MG63 (cell line): ENCODE measurements around the gene FNBP1. TPM values are rescaled to one million over a fixed set of nuclear protein-coding genes. Genes with fewer than 3 reads are reported as not detected.

ENCODE experiments used
- DNase-seq: peaks from one replicate; pipeline ENCODE4 v3.0.0-alpha.2; 2020
- H3K27me3 ChIP-seq: fragments of 250-450 bp; sonication (Bioruptor Pico); 2 replicates; pipeline ENCODE4 v1.5.1; 2020; ENCODE audit warnings: mild to moderate bottlenecking, moderate library complexity
- H3K36me3 ChIP-seq: fragments of 250-450 bp; sonication (Bioruptor Pico); 2 replicates; pipeline ENCODE4 v1.5.1; 2020; ENCODE audit warnings: mild to moderate bottlenecking, moderate library complexity
- H3K4me3 ChIP-seq: fragments of 250-450 bp; sonication (Bioruptor Pico); 2 replicates; pipeline ENCODE4 v1.5.1; 2020; ENCODE audit warnings: mild to moderate bottlenecking, moderate library complexity
- H3K9me3 ChIP-seq: fragments of 250-450 bp; sonication (Bioruptor Pico); 2 replicates; pipeline ENCODE4 v1.5.1; 2020; ENCODE audit warnings: mild to moderate bottlenecking, moderate library complexity
- total RNA-seq: library from RNA; depleted of rRNA; stranded (reverse); fragments of >200 nt; shearing (Covaris generic); gene quantifications from 2 replicates; pipeline ENCODE4 v1.2.3, GENCODE V29; 2014; ENCODE audit warnings: low replicate concordance

FNBP1 gene
- total RNA-seq, 1 experiment from 2014 or later: 28.1 TPM

- no peaks in the 10 kb centered on the region for H3K27me3 ChIP-seq
- no peak overlapping the region for H3K4me3 ChIP-seq
- no peaks in the 10 kb centered on the region for H3K36me3 ChIP-seq
- H3K9me3 ChIP-seq: no peaks in the 10 kb centered on the region
- no peak for DNase-seq
Observed at GRCh38 chr9:129874261-129875101, 168.5 kb downstream of the FNBP1 start.

- no peak overlapping the region for H3K4me3 ChIP-seq
- H3K36me3 ChIP-seq: no peaks in the 10 kb centered on the region
- DNase-seq: no peak
- no peaks in the 10 kb centered on the region for H3K9me3 ChIP-seq
- no peaks in the 10 kb centered on the region for H3K27me3 ChIP-seq
Observed at GRCh38 chr9:129873563-129874190, 169.3 kb downstream of the FNBP1 start.

- DNase-seq: no peak
- no peaks in the 10 kb centered on the region for H3K9me3 ChIP-seq
- H3K4me3 ChIP-seq: no peak overlapping the region
- H3K36me3 ChIP-seq: no peaks in the 10 kb centered on the region
- H3K27me3 ChIP-seq: no peaks in the 10 kb centered on the region
Observed at GRCh38 chr9:129871046-129871445, 171.9 kb downstream of the FNBP1 start.

GRCh38 chr9:129869585-129870501 is 173.1 kb downstream of the FNBP1 start:
- DNase-seq: no peak

GRCh38 chr9:129868872-129869486 is 174.0 kb downstream of the FNBP1 start:
- no peak for DNase-seq
- Histone ChIP-seq H3K27me3 (no peaks in the 10 kb centered on the region), H3K9me3 (no peaks in the 10 kb centered on the region), H3K36me3 (no peaks in the 10 kb centered on the region), H3K4me3 (no peak overlapping the region)

More at GRCh38 chr9:129869585-129870501, 173.1 kb downstream of the FNBP1 start:
- Histone ChIP-seq H3K27me3 (no peaks in the 10 kb centered on the region), H3K9me3 (no peaks in the 10 kb centered on the region), H3K36me3 (no peaks in the 10 kb centered on the region), H3K4me3 (no peak overlapping the region)

- no peak overlapping the region for H3K4me3 ChIP-seq
- DNase-seq: no peak
- H3K36me3 ChIP-seq: no peaks in the 10 kb centered on the region
- no peaks in the 10 kb centered on the region for H3K27me3 ChIP-seq
- no peaks in the 10 kb centered on the region for H3K9me3 ChIP-seq
Observed at GRCh38 chr9:129868023-129868871, 174.7 kb downstream of the FNBP1 start.

GRCh38 chr9:129867136-129868022 is 175.6 kb downstream of the FNBP1 start:
- no peaks in the 10 kb centered on the region for H3K36me3 ChIP-seq
- no peak for DNase-seq
- H3K4me3 ChIP-seq: no peak overlapping the region
- H3K9me3 ChIP-seq: no peaks in the 10 kb centered on the region
- no peaks in the 10 kb centered on the region for H3K27me3 ChIP-seq

- no peaks in the 10 kb centered on the region for H3K27me3 ChIP-seq
- no peak for DNase-seq
- H3K36me3 ChIP-seq: 0 out of 2 replicates have a peak, but pooled peaks cover 2% of the 10 kb centered on the region
- no peaks in the 10 kb centered on the region for H3K9me3 ChIP-seq
- H3K4me3 ChIP-seq: no peak overlapping the region
Observed at GRCh38 chr9:129866394-129867135, 176.4 kb downstream of the FNBP1 start.

- Histone ChIP-seq H3K9me3 (no peaks in the 10 kb centered on the region), H3K27me3 (no peaks in the 10 kb centered on the region), H3K4me3 (no peak overlapping the region), H3K36me3 (0 out of 2 replicates have a peak, but pooled peaks cover 4% of the 10 kb centered on the region)
- DNase-seq: no peak
Observed at GRCh38 chr9:129865668-129866320, 177.2 kb downstream of the FNBP1 start.

GRCh38 chr9:129864991-129865647 is 177.9 kb downstream of the FNBP1 start:
- H3K9me3 ChIP-seq: no peaks in the 10 kb centered on the region
- no peak for DNase-seq
- no peak overlapping the region for H3K4me3 ChIP-seq
- no peaks in the 10 kb centered on the region for H3K27me3 ChIP-seq
- H3K36me3 ChIP-seq: 0 out of 2 replicates have a peak, but pooled peaks cover 4% of the 10 kb centered on the region

- Histone ChIP-seq H3K9me3 (no peaks in the 10 kb centered on the region), H3K27me3 (no peaks in the 10 kb centered on the region), H3K36me3 (0 out of 2 replicates have a peak, but pooled peaks cover 4% of the 10 kb centered on the region), H3K4me3 (no peak overlapping the region)
- DNase-seq: no peak
Observed at GRCh38 chr9:129863059-129863690, 179.8 kb downstream of the FNBP1 start.

GRCh38 chr9:129861447-129861827 is 181.6 kb downstream of the FNBP1 start:
- 0 out of 2 replicates have a peak, but pooled peaks cover 4% of the 10 kb centered on the region for H3K36me3 ChIP-seq
- DNase-seq: no peak
- no peaks in the 10 kb centered on the region for H3K9me3 ChIP-seq
- H3K27me3 ChIP-seq: no peaks in the 10 kb centered on the region
- no peak overlapping the region for H3K4me3 ChIP-seq
